ENCODE results near the gene CLCN5.

CLCN5 gene

GRCh38 chrX:49934148-49934547, 11.8 kb downstream of the CLCN5 start:
- FAIRE-seq (no peak), DNase-seq (ENCODE audit: insufficient read length, low spot score) (no peak)
- TF ChIP-seq, protein P1, sequence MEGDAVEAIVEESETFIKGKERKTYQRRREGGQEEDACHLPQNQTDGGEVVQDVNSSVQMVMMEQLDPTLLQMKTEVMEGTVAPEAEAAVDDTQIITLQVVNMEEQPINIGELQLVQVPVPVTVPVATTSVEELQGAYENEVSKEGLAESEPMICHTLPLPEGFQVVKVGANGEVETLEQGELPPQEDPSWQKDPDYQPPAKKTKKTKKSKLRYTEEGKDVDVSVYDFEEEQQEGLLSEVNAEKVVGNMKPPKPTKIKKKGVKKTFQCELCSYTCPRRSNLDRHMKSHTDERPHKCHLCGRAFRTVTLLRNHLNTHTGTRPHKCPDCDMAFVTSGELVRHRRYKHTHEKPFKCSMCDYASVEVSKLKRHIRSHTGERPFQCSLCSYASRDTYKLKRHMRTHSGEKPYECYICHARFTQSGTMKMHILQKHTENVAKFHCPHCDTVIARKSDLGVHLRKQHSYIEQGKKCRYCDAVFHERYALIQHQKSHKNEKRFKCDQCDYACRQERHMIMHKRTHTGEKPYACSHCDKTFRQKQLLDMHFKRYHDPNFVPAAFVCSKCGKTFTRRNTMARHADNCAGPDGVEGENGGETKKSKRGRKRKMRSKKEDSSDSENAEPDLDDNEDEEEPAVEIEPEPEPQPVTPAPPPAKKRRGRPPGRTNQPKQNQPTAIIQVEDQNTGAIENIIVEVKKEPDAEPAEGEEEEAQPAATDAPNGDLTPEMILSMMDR (IDR thresholded peaks at IDR 0.05; ENCODE audit: insufficient read depth, missing control alignments) = no peak

DNA sequence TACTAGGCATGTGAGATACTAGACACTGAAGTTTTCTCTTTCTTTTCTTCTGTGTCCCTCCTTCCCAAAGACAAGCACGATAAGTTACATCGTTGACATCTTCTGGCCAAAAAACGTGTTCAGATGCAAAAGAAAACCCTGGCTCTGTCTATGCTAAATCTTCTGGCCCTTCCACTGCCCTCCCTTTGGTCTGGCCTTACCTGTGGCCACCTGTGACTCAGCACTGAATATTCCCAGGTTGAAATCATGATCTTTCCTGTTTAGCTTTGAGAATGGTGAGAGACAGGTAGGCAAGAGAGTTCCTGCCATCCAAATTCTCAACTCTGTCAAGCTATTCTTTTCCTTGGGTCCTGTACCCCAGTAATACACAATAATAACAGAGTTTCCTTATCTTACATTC, 12.3 kb downstream of the CLCN5 start:
- DNase-seq (ENCODE audit: insufficient read length, low spot score) (no peak), FAIRE-seq (no peak)
- TF ChIP-seq, protein P1 (IDR thresholded peaks at IDR 0.05; ENCODE audit: insufficient read depth, missing control alignments) = no peak

GRCh38 chrX:49947781-49948180, 25.4 kb downstream of the CLCN5 start:
- no peak for FAIRE-seq
- TF ChIP-seq, protein P1 (IDR thresholded peaks at IDR 0.05; ENCODE audit: insufficient read depth, missing control alignments) = no peak
- DNase-seq (ENCODE audit: insufficient read length, low spot score) = no peak

- FAIRE-seq = no peak
- no peak for DNase-seq (ENCODE audit: insufficient read length, low spot score)
- TF ChIP-seq, protein P1 (IDR thresholded peaks at IDR 0.05; ENCODE audit: insufficient read depth, missing control alignments) = no peak
Observed at GRCh38 chrX:49949961-49950360, 27.6 kb downstream of the CLCN5 start.

- FAIRE-seq = no peak
- DNase-seq (ENCODE audit: insufficient read length, low spot score) = no peak
- TF ChIP-seq, protein P1 (IDR thresholded peaks at IDR 0.05; ENCODE audit: insufficient read depth, missing control alignments) = no peak
Observed at GRCh38 chrX:49951524-49952193, 29.3 kb downstream of the CLCN5 start.

GRCh38 chrX:49956313-49956712, 33.9 kb downstream of the CLCN5 start:
- TF ChIP-seq, protein P1 (IDR thresholded peaks at IDR 0.05; ENCODE audit: insufficient read depth, missing control alignments) = no peak
- FAIRE-seq (no peak), DNase-seq (ENCODE audit: insufficient read length, low spot score) (no peak)

DNA sequence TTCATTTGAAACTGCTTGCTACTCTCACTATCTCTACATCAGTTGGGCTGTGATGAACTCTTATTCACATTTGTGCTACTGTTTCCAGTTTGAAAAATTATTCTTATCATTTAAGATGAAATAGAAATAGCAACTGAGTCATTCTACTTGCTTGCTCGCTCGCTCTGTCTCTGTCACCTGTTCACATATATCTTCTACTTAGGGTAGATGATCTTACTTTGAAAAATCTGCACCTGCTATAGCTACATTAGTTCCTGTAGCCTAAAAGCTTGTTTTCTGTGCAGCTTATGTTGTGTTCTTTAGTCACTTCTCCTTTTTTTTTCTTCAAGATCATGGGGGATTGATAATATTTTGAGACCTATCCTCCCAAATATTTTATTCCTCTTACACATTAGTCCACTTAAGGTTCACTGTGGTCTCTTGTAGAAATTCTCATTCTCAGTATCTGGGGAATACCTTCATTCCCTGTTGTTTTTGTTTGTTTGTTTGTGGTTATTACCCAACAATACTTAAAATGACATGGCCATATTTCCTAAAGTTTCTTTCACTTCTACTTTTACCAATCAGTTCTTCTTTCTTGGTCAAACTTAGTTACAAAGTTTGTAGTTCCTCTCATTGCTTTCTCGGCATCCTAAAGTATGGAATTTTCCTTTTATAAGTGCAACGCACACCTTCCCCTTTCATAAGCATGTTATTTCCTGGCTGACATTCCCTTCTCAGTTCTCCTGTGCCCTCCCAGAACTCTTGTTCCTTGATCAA, 36.5 kb downstream of the CLCN5 start:
- TF ChIP-seq, protein P1 (IDR thresholded peaks at IDR 0.05; ENCODE audit: insufficient read depth, missing control alignments) = no peak
- FAIRE-seq = no peak
- no peak for DNase-seq (ENCODE audit: insufficient read length, low spot score)

All from D721Med (cell line).